SU-DHL-6 (cell line): ENCODE measurements around the gene LSM7.

Experiments used
- H2AFZ ChIP-seq: fragments of 200-600 bp; sonication (generic); 2 replicates; pipeline ENCODE4 v1.6.1; 2014; ENCODE audit warnings: low read depth, mild to moderate bottlenecking, moderate library complexity, mixed read lengths, antibody characterized with exemption, low read length; ENCODE audit not compliant: severe bottlenecking
- H3F3A ChIP-seq: fragments of 200-600 bp; shearing (Covaris generic); 2 replicates; pipeline ENCODE4 v1.6.0; 2016; ENCODE audit warnings: antibody characterized with exemption, mild to moderate bottlenecking; ENCODE audit not compliant: insufficient read depth
- H3K27ac ChIP-seq: fragments of 200-600 bp; sonication (generic); 2 replicates; pipeline ENCODE4 v1.5.1; 2016; ENCODE audit warnings: low read depth, mild to moderate bottlenecking, low read length, moderate library complexity, mixed read lengths
- H3K27me3 ChIP-seq: fragments of 200-600 bp; sonication (generic), shearing (Covaris generic); 2 replicates; pipeline ENCODE4 v1.6.0; 2014; ENCODE audit warnings: mild to moderate bottlenecking, low read length
- H3K36me3 ChIP-seq: fragments of 200-600 bp; sonication (generic); 2 replicates; pipeline ENCODE4 v1.6.1; 2014; ENCODE audit warnings: mild to moderate bottlenecking, low read length, mixed read lengths
- H3K4me2 ChIP-seq: fragments of 300-600, 200-600 bp; shearing (Covaris generic), sonication (generic); 2 replicates; pipeline ENCODE4 v1.6.0; 2014; ENCODE audit warnings: low read length, low read depth, mild to moderate bottlenecking; ENCODE audit not compliant: poor library complexity, severe bottlenecking
- H3K4me3 ChIP-seq: fragments of 200-600 bp; sonication (generic); 2 replicates; pipeline ENCODE4 v1.5.1; 2014; ENCODE audit warnings: antibody characterized with exemption, low read length, mild to moderate bottlenecking, mixed read lengths; ENCODE audit not compliant: insufficient read depth, poor library complexity, severe bottlenecking
- H3K79me2 ChIP-seq: fragments of 200-600 bp; sonication (generic); 2 replicates; pipeline ENCODE4 v1.6.1; 2014; ENCODE audit warnings: mild to moderate bottlenecking, low read length, moderate library complexity; ENCODE audit not compliant: insufficient read depth
- H3K9ac ChIP-seq: fragments of 200-600 bp; sonication (generic); 2 replicates; pipeline ENCODE4 v1.7.0; 2014; ENCODE audit warnings: mild to moderate bottlenecking, low read length
- H3K9me2 ChIP-seq: fragments of 200-600 bp; sonication (generic); replicated peaks from 2 replicates; pipeline ENCODE4 v1.6.1; 2014; ENCODE audit warnings: low read length; ENCODE audit not compliant: insufficient read depth
- H3K9me3 ChIP-seq: fragments of 200-600 bp; sonication (generic); 2 replicates; pipeline ENCODE4 v1.6.1; 2014; ENCODE audit warnings: low read length, mixed read lengths; ENCODE audit not compliant: insufficient read depth
- H4K20me1 ChIP-seq: fragments of 200-600 bp; sonication (generic); 2 replicates; pipeline ENCODE4 v1.6.1; 2014; ENCODE audit warnings: low read depth, mild to moderate bottlenecking, antibody characterized with exemption, low read length, moderate library complexity, mixed read lengths
- EZH2phosphoT487 ChIP-seq: fragments of 200-600 bp; sonication (generic), shearing (Covaris generic); conservative IDR thresholded peaks from 2 replicates; pipeline ENCODE4 v1.6.1; 2018; ENCODE audit warnings: mild to moderate bottlenecking, antibody characterized with exemption, low read length, moderate library complexity, mixed read lengths
- TF ChIP-seq, protein P1 (sequence below): fragments of 200-600 bp; sonication (generic); IDR thresholded peaks from one replicate; pipeline ENCODE4 v1.5.1; 2017; ENCODE audit warnings: antibody characterized with exemption, mild to moderate bottlenecking, low read length, moderate library complexity; ENCODE audit not compliant: insufficient read depth, poor library complexity, severe bottlenecking

LSM7 gene

DNA sequence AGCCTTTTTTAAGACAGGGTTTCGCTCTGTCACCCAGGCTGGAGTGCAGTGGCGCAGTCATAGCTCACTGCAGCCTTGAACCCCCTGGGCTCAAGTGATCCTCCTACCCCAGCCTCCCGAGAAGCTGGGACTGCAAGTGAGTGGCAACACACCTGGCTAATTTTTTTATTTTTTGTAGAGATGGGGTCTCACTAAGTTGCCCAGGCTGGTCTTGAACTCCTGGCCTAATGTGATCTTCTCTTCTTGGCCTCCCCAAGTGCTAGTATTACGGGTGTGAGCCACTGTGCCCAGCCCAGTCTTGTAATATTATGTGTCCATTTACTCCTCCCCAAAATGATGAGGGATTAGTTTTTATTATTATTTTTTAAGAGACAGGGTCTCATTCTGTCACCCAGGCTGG lies 17.3 kb downstream of the LSM7 start:
- Histone ChIP-seq H3K9ac (no peak overlapping the region), H3K27me3 (no peaks in the 10 kb centered on the region), H4K20me1 (no peaks in the 10 kb centered on the region), H3K4me2 (no peak overlapping the region), H2AFZ (no peak overlapping the region), H3K9me3 (0 out of 2 replicates have a peak, but pooled peaks cover 9% of the 10 kb centered on the region), H3K36me3 (no peaks in the 10 kb centered on the region), H3K9me2 (no peaks in the 10 kb centered on the region), H3K79me2 (no peaks in the 10 kb centered on the region), H3K4me3 (no peak overlapping the region), H3F3A (no peaks in the 10 kb centered on the region), H3K27ac (no peak overlapping the region)
- no peak for TF ChIP-seq EZH2phosphoT487
- TF ChIP-seq, protein P1, sequence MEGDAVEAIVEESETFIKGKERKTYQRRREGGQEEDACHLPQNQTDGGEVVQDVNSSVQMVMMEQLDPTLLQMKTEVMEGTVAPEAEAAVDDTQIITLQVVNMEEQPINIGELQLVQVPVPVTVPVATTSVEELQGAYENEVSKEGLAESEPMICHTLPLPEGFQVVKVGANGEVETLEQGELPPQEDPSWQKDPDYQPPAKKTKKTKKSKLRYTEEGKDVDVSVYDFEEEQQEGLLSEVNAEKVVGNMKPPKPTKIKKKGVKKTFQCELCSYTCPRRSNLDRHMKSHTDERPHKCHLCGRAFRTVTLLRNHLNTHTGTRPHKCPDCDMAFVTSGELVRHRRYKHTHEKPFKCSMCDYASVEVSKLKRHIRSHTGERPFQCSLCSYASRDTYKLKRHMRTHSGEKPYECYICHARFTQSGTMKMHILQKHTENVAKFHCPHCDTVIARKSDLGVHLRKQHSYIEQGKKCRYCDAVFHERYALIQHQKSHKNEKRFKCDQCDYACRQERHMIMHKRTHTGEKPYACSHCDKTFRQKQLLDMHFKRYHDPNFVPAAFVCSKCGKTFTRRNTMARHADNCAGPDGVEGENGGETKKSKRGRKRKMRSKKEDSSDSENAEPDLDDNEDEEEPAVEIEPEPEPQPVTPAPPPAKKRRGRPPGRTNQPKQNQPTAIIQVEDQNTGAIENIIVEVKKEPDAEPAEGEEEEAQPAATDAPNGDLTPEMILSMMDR: no peak

DNA sequence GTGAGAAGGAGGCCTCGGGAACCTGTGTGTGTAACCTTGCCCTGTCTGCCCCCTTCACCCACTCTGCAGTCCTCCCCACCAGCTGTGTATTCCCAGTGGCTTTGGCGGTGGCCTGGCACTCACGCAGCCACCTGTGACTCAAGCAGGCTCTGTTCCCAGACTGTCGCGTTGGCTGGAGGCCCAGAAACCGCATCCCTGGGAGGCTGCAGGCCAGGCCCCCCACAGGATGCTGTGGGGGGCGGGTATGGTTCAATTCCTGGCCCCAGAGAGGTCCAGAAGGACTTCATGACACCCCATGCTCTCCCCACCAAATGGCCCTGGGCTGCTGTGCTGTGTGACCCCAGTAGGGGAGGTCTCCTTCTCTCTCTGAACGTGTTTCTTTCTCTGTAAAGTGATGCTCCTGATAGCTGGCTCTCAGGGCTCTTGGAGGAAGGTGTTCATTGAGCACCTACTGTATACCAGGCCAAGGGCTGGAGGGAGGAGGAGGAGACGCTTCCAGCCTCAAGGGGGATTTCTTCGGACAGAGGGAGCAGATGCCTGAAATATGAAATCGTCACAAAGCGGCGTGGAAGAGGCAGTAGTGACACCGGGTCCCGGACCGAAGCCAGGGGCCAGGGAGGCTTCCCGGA lies 18.5 kb downstream of the LSM7 start:
- no peaks in the 10 kb centered on the region for H3K36me3 ChIP-seq
- H3K27me3 ChIP-seq: no peaks in the 10 kb centered on the region
- H3K9ac ChIP-seq: no peak overlapping the region
- no peak overlapping the region for H3K4me3 ChIP-seq
- no peaks in the 10 kb centered on the region for H3F3A ChIP-seq
- TF ChIP-seq EZH2phosphoT487: no peak
- TF ChIP-seq, protein P1: no peak
- no peak overlapping the region for H3K27ac ChIP-seq
- H3K9me2 ChIP-seq: no peaks in the 10 kb centered on the region
- H3K9me3 ChIP-seq: 0 out of 2 replicates have a peak, but pooled peaks cover 1% of the 10 kb centered on the region
- no peaks in the 10 kb centered on the region for H3K79me2 ChIP-seq
- H2AFZ ChIP-seq: no peak overlapping the region
- no peaks in the 10 kb centered on the region for H4K20me1 ChIP-seq
- H3K4me2 ChIP-seq: no peak overlapping the region

DNA sequence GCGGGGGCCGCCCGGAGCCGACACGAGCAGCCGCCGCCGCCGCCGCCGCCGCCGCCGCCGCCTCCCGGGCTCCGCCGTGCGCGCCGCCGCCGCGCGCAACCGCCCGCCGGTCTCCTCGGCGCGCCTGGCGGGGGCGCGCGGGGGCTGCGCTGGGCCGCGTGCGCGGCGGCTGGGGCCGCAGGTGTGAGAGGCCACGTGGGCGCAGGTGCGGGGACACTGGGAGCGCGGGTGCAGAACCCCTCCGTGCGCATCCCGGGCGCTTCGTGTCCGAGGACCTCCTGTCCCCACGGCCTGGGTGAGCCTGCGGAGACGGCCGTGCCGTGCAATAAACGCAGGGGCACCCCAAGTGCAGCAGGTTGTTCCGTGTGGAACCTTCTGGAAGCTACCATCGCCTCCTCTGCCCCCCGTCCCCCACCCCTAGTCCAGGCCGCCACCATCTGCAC lies 20.3 kb downstream of the LSM7 start, which contains the start of gene LINGO3:
Gene LINGO3, minus strand, starts transcription at position 41 of the 443 bp plus-strand sequence. CDS start 16,378 bp downstream, outside the sequence.
- Histone ChIP-seq H3K4me2 (no peak within 1 kb of the TSS), H3K36me3 (no peaks in the 10 kb centered on the region), H3K27ac (no peak within 1 kb of the TSS), H4K20me1 (no peaks in the 10 kb centered on the region), H3K9ac (no peak within 1 kb of the TSS), H3K79me2 (no peaks in the 10 kb centered on the region), H2AFZ (no peak within 1 kb of the TSS), H3K27me3 (no peaks in the 10 kb centered on the region), H3F3A (no peaks in the 10 kb centered on the region), H3K9me2 (no peaks in the 10 kb centered on the region), H3K9me3 (no peaks in the 10 kb centered on the region), H3K4me3 (no peak within 1 kb of the TSS)
- no peak for TF ChIP-seq EZH2phosphoT487
- TF ChIP-seq, protein P1: no peak
